Iris pigment epithelial cell (primary cell): ENCODE measurements around the gene ZNF850.
"Not testable (repeated sequence)": the region's sequence is repeated elsewhere in the genome, so short reads cannot be mapped to it uniquely, and the experiment has no call there.

Experiments
- DNase-seq: peaks from one replicate; pipeline ENCODE4 v3.0.0-alpha.2; 2011; ENCODE audit warnings: low read depth

Gene ZNF850

GRCh38 chr19:36772311-36773222, at the start of gene ZNF850:
ZNF850 (minus strand) TSS chr19:36772807; CDS start chr19:36762606, 10,201 bp downstream.
- DNase-seq = peak; percentile 95

DNA sequence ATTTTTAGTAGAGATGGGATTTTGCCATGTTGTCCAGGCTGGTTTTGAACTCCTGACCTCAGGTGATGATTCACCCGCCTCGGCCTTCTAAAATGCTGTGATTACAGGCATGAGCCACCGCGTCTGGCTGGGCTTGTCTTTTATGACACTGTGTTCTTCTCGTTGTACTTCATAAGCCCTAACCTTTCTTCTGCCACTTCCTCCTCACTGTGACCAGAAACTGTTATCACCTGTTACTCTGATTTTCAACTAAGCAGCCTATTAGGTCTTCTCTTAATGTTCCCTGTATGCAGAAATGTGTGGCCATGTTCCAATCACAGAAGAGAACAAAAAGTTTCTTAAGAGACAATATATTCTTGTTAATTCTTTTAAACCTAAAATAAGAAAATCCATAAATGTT, 49.2 kb upstream of the ZNF850 start:
- DNase-seq = no peak

GRCh38 chr19:36819130-36819630, 46.6 kb upstream of the ZNF850 start:
- no peak for DNase-seq

GRCh38 chr19:36807029-36807428, 34.4 kb upstream of the ZNF850 start:
- DNase-seq = no peak

DNA sequence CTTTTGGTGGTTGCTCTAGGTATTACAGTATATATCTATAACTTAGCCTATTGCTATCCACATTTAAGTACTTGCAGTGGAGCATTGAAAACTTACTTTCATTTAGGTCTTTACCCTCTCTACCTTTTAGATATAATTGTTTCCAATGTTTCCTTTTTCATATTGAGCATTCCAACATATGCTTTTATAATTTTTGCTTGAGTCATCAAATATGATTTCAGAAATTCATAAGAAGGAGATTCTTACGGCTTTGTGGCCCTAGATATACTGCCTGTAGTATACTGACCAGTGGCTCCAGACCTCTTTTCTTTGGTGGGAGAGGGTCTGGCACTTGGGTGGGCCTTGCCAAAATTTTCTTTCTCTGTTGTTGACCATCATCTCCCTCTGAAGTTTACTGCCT, 32.8 kb upstream of the ZNF850 start:
- no peak for DNase-seq

DNA sequence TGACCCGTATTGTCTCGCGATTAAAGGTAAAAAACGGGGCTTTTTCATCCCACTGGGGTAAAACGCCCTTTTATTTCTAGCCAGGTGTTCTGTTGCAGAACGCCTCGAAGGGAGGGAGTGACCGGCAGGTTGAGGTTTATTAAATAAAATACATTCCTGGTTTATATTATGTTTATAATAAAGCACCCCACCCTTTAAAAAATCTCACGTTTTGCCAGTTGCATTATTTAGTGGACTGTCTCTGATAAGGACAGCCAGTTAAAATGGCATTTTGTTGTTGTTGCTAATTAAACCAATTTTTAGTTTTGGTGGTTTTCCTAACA, 25.1 kb upstream of the ZNF850 start:
- DNase-seq = no peak

GRCh38 chr19:36796714-36796992, 24.0 kb upstream of the ZNF850 start:
- DNase-seq = no peak

- DNase-seq = peak; percentile 50
Observed at GRCh38 chr19:36791420-36792141, 19.0 kb upstream of the ZNF850 start.

- peak; percentile 27 for DNase-seq
Observed at GRCh38 chr19:36775768-36776167, 3.2 kb upstream of the ZNF850 start.

- DNase-seq = no peak
Observed at GRCh38 chr19:36773223-36773579, 594 bp upstream of the ZNF850 start.

DNA sequence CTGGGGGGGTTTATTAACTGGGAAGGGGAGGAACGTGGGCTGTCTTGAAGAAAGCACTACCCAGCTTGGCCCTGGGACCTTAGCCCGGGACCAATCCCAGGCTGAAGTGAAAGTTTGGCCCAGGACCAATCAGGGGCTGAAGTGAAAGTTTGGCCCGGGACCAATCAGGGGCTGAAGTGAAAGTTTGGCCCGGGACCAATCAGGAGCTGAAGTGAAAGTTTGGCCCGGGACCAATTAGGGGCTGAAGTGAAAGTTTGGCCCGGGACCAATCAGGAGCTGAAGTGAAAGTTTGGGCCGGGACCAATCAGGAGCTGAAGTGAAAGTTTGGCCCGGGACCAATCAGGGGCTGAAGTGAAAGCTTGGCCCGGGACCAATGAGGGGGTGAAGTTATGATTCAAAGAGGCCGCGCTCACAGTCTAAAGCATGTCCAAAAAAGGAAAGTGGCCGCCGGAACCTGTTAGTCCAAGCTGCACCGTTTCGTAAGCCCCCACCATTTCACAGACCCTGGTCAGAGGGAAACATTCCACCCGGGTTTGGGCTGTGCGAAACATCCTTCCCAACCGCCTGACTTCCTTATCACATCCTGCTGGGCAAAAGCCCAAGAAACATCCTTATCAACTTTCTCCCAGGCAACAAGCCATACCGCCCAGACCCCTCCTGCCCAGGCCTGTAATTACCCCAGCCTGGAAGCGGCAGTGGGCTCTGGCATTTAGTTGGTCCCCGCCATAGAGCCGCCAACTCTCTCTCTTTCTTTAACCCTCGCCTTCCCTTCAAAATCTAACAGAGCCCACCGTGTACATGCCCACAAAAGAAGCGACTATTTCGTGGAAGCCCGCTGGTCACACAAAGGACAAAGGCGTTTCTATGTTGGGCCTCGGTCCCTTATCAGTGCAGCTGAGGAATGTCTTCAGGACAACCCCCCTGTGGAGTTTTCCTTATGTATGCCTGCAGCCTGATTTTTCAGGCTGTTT, 1.1 kb downstream of the ZNF850 start:
- peak; percentile 95 for DNase-seq

- DNase-seq = no peak
Observed at GRCh38 chr19:36750066-36750691, 22.4 kb downstream of the ZNF850 start.

- not testable (repeated sequence) for DNase-seq
Observed at GRCh38 chr19:36749613-36750012, 23.0 kb downstream of the ZNF850 start.

GRCh38 chr19:36748431-36749275, 24.0 kb downstream of the ZNF850 start:
- DNase-seq = no peak

DNA sequence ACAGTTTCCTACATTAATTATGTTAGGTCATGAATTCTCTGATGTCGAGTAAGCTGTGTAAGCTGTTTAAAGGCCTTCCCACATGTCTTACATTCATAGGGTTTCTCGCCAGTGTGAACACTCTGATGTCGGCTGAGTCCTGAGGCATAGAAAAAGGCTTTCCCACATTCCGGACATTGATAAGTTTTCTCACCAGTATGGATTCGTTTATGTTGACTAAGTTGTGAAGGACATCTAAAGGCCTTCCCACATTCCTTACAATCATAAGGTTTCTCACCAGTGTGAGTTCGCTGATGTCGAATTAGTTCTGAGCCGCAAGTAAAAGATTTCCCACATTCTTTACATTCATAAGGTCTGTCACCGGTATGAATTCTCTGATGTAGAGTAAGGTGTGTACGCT, 24.9 kb downstream of the ZNF850 start:
- DNase-seq = no peak

GRCh38 chr19:36745870-36746269, 26.7 kb downstream of the ZNF850 start:
- DNase-seq = peak; percentile 5

DNA sequence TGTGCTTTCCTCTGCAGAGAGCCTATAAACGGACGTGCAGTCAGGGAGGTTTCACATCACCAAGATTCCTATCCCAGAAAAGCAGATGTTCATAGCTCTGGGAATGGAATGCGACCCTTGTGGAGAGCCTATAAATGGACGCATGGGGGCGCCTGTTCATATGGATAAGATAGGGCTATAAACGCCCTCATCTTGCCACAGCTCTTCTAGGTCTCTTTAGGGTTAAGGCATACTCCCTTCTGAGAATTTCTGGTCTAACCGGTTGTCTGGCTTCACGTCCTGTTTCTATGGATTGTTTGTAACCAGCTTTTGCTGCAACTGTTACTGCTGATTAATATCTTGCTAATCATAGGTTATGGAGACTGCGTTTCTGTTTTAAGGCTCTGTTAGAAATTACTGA, 36.4 kb downstream of the ZNF850 start:
- DNase-seq = not testable (repeated sequence)

- DNase-seq = no peak
Observed at GRCh38 chr19:36719687-36720556, 52.7 kb downstream of the ZNF850 start.

DNA sequence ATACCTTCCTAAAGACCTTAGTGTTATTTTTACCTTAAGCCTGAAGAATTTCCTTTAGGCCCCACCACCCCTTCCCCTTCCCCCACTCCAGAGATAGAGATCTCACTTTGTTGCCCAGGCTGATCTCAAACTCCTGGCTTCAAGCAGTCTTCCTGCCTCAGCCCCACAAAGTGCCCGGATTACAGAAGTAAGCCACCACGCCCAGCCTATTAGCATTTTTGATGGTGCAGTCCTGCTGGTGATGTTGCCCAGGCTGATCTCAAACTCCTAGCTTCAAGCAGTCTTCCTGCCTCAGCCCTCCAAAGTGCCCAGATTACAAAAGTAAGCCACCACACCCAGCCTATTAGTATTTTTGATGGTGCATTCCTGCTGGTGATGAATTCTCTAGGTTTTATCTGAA, 63.2 kb downstream of the ZNF850 start:
- DNase-seq = no peak

DNA sequence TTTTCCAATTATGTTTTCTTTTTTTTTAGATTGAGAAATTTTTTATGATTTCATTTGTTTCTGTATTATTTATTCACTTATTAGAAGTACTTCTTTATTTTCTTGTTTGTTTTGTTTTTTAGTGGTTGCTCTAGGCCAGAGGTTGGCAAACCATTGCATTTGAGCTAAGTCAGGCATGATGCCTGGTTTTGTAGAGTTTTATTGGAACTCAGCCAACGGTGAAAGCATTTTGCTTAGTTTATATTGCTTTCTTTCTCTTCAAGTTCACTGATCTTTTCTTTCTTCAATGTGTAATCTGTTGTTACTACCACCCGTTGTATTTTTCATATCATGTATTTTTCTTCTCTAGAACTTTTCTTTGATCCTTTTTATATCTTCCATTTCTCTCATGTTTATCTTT, 65.5 kb downstream of the ZNF850 start:
- no peak for DNase-seq
